ENCODE data around the gene LAMB3. TPM values are rescaled to one million over a fixed set of nuclear protein-coding genes. Genes with fewer than 3 reads are reported as not detected.

The LAMB3 gene
- polyA plus RNA-seq, 1 of the 3 experiments (the other 2 are of a cell fraction): 18.0 TPM

DNA sequence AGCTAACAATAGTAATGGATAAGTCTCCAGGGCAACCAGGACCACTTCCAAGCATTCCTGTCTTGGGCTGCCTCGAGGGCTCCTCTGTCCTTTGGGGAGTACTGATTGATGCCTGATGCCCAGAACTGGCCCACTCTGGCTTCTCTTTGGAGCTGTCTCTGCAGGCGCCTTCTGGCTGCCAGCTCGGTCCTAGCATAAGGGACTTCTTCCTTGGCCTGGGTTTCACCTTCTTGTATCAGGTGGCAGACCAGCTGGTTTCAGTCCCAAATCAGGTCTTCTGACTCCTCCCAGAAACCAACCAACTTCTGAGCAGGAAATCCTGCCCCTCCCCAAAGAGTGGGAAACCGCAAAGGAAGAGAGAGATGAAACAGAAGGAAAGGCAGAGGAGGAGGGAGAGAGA lies 33.6 kb upstream of the LAMB3 start:
- Histone ChIP-seq H3K4me1 (ENCODE audit: control insufficient read depth in 1 of 2, insufficient read depth in 2 of 2, low read depth in 1 of 2, low read length in 1 of 2) (peaks cover 12 to 20% of the 10 kb centered on the region in 2 experiments), H3K9me2 (no peaks in the 10 kb centered on the region), H4K20me1 (ENCODE audit: insufficient read depth) (no peaks in the 10 kb centered on the region), H3K4me2 (no peak overlapping the region), H3K27ac (ENCODE audit: low read depth in 2 of 2, low read length in 1 of 2) (no peak overlapping the region), H3K36me3 (replicated peaks in 1 of 2; ENCODE audit: control insufficient read depth in 1 of 2, insufficient read depth in 2 of 2, low read length in 1 of 2) (no peaks in the 10 kb centered on the region), H3K9ac (no peak overlapping the region), H2AFZ (ENCODE audit: low read depth) (no peak overlapping the region), H3K79me2 (ENCODE audit: insufficient read depth) (no peaks in the 10 kb centered on the region), H3K4me3 (ENCODE audit: low read depth in 2 of 2, low read length in 1 of 2) (no peak overlapping the region), H3K27me3 (ENCODE audit: insufficient read depth) (no peaks in the 10 kb centered on the region), H3K9me3 (no peaks in the 10 kb centered on the region), H3F3A (replicated peaks; ENCODE audit: insufficient read depth) (peaks cover 26% of the 10 kb centered on the region)
- ChIA-PET POLR2A (no interaction called here), CTCF (interaction anchor here (0.6 to 1.1 kb wide), 4 partner anchors 12 to 79 kb away, joined by 3 read pairs; no protein-coding TSS in a partner anchor)
- TF ChIP-seq, protein P1, sequence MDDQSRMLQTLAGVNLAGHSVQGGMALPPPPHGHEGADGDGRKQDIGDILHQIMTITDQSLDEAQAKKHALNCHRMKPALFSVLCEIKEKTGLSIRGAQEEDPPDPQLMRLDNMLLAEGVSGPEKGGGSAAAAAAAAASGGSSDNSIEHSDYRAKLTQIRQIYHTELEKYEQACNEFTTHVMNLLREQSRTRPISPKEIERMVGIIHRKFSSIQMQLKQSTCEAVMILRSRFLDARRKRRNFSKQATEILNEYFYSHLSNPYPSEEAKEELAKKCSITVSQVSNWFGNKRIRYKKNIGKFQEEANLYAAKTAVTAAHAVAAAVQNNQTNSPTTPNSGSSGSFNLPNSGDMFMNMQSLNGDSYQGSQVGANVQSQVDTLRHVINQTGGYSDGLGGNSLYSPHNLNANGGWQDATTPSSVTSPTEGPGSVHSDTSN (IDR thresholded peaks at IDR 0.05): no peak
- TF ChIP-seq RXRA (IDR thresholded peaks at IDR 0.05; ENCODE audit: borderline replicate concordance, low read depth) (no peak), YY1 (IDR thresholded peaks at IDR 0.05; ENCODE audit: low read depth) (no peak), TAF1 (IDR thresholded peaks at IDR 0.05; ENCODE audit: borderline replicate concordance, low read depth, low read length) (no peak), EZH2phosphoT487 (IDR thresholded peaks at IDR 0.05; ENCODE audit: borderline replicate concordance, low read depth) (no peak), GATA2 (CRISPR knock-in tag; IDR thresholded peaks at IDR 0.05) (no peak), MXI1 (IDR thresholded peaks at IDR 0.05; ENCODE audit: low read depth, low read length) (no peak), NRF1 (IDR thresholded peaks at IDR 0.05; ENCODE audit: low read depth, low read length) (no peak), FOXM1 (IDR thresholded peaks at IDR 0.05; ENCODE audit: low read depth) (no peak), RCOR1 (IDR thresholded peaks at IDR 0.05; ENCODE audit: low read length) (no peak), TCF12 (IDR thresholded peaks at IDR 0.05) (no peak), EP300 (IDR thresholded peaks at IDR 0.05; ENCODE audit: borderline replicate concordance in 1 of 2, low read depth in 1 of 2, low read length in 1 of 2) (no peak), MEF2A (IDR thresholded peaks at IDR 0.05; ENCODE audit: borderline replicate concordance, low read depth) (no peak), GABPA (IDR thresholded peaks at IDR 0.05; ENCODE audit: low read depth) (no peak), FOSL2 (IDR thresholded peaks at IDR 0.05; ENCODE audit: borderline replicate concordance, low read depth) (no peak), CHD2 (IDR thresholded peaks at IDR 0.05; ENCODE audit: low read length, partially characterized antibody) (no peak)
- TF ChIP-seq, protein P2, sequence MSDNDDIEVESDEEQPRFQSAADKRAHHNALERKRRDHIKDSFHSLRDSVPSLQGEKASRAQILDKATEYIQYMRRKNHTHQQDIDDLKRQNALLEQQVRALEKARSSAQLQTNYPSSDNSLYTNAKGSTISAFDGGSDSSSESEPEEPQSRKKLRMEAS (IDR thresholded peaks at IDR 0.05; ENCODE audit: low read depth): no peak
- TF ChIP-seq, protein P3, sequence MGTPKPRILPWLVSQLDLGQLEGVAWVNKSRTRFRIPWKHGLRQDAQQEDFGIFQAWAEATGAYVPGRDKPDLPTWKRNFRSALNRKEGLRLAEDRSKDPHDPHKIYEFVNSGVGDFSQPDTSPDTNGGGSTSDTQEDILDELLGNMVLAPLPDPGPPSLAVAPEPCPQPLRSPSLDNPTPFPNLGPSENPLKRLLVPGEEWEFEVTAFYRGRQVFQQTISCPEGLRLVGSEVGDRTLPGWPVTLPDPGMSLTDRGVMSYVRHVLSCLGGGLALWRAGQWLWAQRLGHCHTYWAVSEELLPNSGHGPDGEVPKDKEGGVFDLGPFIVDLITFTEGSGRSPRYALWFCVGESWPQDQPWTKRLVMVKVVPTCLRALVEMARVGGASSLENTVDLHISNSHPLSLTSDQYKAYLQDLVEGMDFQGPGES (IDR thresholded peaks at IDR 0.05; ENCODE audit: low read depth, low read length): no peak
- TF ChIP-seq, protein P4, sequence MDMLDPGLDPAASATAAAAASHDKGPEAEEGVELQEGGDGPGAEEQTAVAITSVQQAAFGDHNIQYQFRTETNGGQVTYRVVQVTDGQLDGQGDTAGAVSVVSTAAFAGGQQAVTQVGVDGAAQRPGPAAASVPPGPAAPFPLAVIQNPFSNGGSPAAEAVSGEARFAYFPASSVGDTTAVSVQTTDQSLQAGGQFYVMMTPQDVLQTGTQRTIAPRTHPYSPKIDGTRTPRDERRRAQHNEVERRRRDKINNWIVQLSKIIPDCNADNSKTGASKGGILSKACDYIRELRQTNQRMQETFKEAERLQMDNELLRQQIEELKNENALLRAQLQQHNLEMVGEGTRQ (IDR thresholded peaks at IDR 0.05; ENCODE audit: borderline replicate concordance, low read depth, low read length): no peak
- TF ChIP-seq, protein P5, sequence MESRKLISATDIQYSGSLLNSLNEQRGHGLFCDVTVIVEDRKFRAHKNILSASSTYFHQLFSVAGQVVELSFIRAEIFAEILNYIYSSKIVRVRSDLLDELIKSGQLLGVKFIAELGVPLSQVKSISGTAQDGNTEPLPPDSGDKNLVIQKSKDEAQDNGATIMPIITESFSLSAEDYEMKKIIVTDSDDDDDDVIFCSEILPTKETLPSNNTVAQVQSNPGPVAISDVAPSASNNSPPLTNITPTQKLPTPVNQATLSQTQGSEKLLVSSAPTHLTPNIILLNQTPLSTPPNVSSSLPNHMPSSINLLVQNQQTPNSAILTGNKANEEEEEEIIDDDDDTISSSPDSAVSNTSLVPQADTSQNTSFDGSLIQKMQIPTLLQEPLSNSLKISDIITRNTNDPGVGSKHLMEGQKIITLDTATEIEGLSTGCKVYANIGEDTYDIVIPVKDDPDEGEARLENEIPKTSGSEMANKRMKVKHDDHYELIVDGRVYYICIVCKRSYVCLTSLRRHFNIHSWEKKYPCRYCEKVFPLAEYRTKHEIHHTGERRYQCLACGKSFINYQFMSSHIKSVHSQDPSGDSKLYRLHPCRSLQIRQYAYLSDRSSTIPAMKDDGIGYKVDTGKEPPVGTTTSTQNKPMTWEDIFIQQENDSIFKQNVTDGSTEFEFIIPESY (IDR thresholded peaks at IDR 0.05; ENCODE audit: borderline replicate concordance, low read depth): no peak
- 75% methylated on average over 4 of the region's 4 CpGs for WGBS (ENCODE audit: low lambda C conversion rate)
- no peak for DNase-seq
